ENCODE measurements around the gene CNTNAP1.

DNA sequence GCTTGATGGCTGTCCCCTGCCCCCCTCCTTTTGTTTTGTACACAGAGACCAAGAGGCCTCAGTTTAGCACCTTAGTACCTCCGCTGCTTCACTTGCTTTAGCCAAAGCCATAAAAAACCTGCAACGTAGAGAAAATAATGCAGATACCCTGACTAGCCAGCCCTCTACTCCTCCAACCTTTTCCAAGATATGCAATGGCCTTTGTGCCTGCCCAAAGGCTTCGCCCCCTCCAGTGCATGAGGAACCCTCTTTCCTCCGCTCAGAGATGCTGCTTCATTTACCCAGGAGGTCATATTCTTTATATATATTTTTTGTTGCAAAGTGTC, 17.0 kb downstream of the CNTNAP1 start:
- TF ChIP-seq, protein P1, sequence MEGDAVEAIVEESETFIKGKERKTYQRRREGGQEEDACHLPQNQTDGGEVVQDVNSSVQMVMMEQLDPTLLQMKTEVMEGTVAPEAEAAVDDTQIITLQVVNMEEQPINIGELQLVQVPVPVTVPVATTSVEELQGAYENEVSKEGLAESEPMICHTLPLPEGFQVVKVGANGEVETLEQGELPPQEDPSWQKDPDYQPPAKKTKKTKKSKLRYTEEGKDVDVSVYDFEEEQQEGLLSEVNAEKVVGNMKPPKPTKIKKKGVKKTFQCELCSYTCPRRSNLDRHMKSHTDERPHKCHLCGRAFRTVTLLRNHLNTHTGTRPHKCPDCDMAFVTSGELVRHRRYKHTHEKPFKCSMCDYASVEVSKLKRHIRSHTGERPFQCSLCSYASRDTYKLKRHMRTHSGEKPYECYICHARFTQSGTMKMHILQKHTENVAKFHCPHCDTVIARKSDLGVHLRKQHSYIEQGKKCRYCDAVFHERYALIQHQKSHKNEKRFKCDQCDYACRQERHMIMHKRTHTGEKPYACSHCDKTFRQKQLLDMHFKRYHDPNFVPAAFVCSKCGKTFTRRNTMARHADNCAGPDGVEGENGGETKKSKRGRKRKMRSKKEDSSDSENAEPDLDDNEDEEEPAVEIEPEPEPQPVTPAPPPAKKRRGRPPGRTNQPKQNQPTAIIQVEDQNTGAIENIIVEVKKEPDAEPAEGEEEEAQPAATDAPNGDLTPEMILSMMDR (IDR thresholded peaks at IDR 0.05): no peak
- TF ChIP-seq EZH2 (IDR thresholded peaks at IDR 0.05): no peak
- no peak for TF ChIP-seq EZH2phosphoT487 (IDR thresholded peaks at IDR 0.05)
